ENCODE measurements around the gene SLC7A5. TPM values are rescaled to one million over a fixed set of nuclear protein-coding genes. Genes with fewer than 3 reads are reported as not detected.

SLC7A5 gene
- total and polyA plus RNA-seq, 2 of the 4 experiments (the other 2 are of a cell fraction): 11.3 to 101 TPM

- H3K36me3 ChIP-seq (ENCODE audit: control insufficient read depth, insufficient read depth, low read length): no peaks in the 10 kb centered on the region
- TF ChIP-seq RFX5 (IDR thresholded peaks at IDR 0.05; ENCODE audit: low read depth, low read length): no peak
- POLR2A ChIA-PET (ENCODE audit: unreplicated experiment): no interaction called here
Measured at GRCh38 chr16:87803385-87803784, 65.9 kb downstream of the SLC7A5 start.

More at GRCh38 chr16:87803385-87803784, 65.9 kb downstream of the SLC7A5 start:
- Histone ChIP-seq H2AK5ac (ENCODE audit: low read depth, low read length) (0 out of 2 replicates have a peak overlapping the region, but pooled peaks have one; percentile 24), H4K91ac (ENCODE audit: insufficient read depth, low read depth, low read length) (peak overlapping the region; percentile 16; the same call in 1 of the 2 replicates), H4K20me1 (ENCODE audit: insufficient read depth, low read length) (no peaks in the 10 kb centered on the region), H3K4me2 (ENCODE audit: low read depth, low read length) (no peak overlapping the region), H4K8ac (ENCODE audit: low read depth in 2 of 2, low read length in 2 of 2) (no peak overlapping the region), H3K18ac (ENCODE audit: low read depth, low read length) (no peak overlapping the region), H3K79me1 (ENCODE audit: low read depth in 1 of 2, low read length in 2 of 2) (peaks cover 0 to 3% of the 10 kb centered on the region in 2 experiments; a peak in 1 of 4 replicates), H3K9me1 (ENCODE audit: insufficient read depth, low read length) (peaks cover 14% of the 10 kb centered on the region), H3K9me3 (ENCODE audit: control insufficient read depth, insufficient read depth, low read length) (peaks cover 9% of the 10 kb centered on the region; the same call in 1 of the 2 replicates), H2AFZ (replicated peaks; ENCODE audit: low read length, poor library complexity) (no peak overlapping the region), H3K4me1 (ENCODE audit: control insufficient read depth, insufficient read depth, low read length) (peaks cover 15% of the 10 kb centered on the region), H3K4me3 (ENCODE audit: insufficient read depth, low read depth, low read length) (no peak overlapping the region), H2BK120ac (ENCODE audit: low read depth, low read length) (no peak overlapping the region), H3K56ac (ENCODE audit: extremely low read depth, insufficient read depth, low read length) (no peak overlapping the region), H3K9ac (ENCODE audit: low read depth, low read length) (no peak overlapping the region), H2BK20ac (ENCODE audit: low read depth, low read length) (no peak overlapping the region), H2BK5ac (ENCODE audit: low read depth, low read length, poor library complexity, severe bottlenecking) (no peak overlapping the region), H4K5ac (ENCODE audit: low read depth, low read length) (no peak overlapping the region), H3K23ac (ENCODE audit: low read depth, low read length) (no peak overlapping the region), H3K4ac (ENCODE audit: low read depth, low read length) (no peak overlapping the region), H3K14ac (replicated peaks; ENCODE audit: low read depth, low read length) (no peak overlapping the region), H3K27me3 (ENCODE audit: control insufficient read depth, insufficient read depth, low read length) (peaks cover 2% of the 10 kb centered on the region; the same call in 1 of the 2 replicates), H3K27ac (ENCODE audit: insufficient read depth, low read length) (no peak overlapping the region), H2BK15ac (ENCODE audit: low read depth, low read length) (no peak overlapping the region), H2AK9ac (replicated peaks; ENCODE audit: low read depth, low read length, poor library complexity) (no peak overlapping the region)
- 95% methylated on average over 3 of the region's 5 CpGs; no CpG with 5 or more reads in 1 of the 2 experiments for WGBS, 2 experiments (ENCODE audit: extremely low coverage in 2 of 2, insufficient read length in 1 of 2)
- intact Hi-C loops (cut with micrococcal nuclease) (no loop called here), dilution Hi-C loops (cut with HindIII; ENCODE audit: low sequenced_read_pairs, unreplicated experiment) (no loop called here), in situ Hi-C loops (cut with MboI; ENCODE audit: low sequenced_read_pairs) (no loop called here)
- no peak for DNase-seq
- no TSS peak for BruUV-seq (replicated peaks)
- CTCF ChIA-PET: no interaction called here
- ATAC-seq (ENCODE audit: low read depth): no peak
